HG02678 (cell line): ENCODE measurements around the gene P2RX7.
"Not testable (repeated sequence)": the region's sequence is repeated elsewhere in the genome, so short reads cannot be mapped to it uniquely, and the experiment has no call there.

Experiments
- ATAC-seq: cut with Tn5 transposase; IDR thresholded peaks from one replicate; pipeline ENCODE4 v1.9.1; 2021; ENCODE audit warnings: mild to moderate bottlenecking, moderate library complexity; ENCODE audit not compliant: unreplicated experiment

P2RX7 gene

GRCh38 chr12:121202407-121203355, 70.0 kb downstream of the P2RX7 start:
- no peak for ATAC-seq

GRCh38 chr12:121203482-121203881, 70.8 kb downstream of the P2RX7 start:
- ATAC-seq, result no peak

- ATAC-seq, result no peak
Observed at GRCh38 chr12:121205491-121205890, 72.8 kb downstream of the P2RX7 start.

DNA sequence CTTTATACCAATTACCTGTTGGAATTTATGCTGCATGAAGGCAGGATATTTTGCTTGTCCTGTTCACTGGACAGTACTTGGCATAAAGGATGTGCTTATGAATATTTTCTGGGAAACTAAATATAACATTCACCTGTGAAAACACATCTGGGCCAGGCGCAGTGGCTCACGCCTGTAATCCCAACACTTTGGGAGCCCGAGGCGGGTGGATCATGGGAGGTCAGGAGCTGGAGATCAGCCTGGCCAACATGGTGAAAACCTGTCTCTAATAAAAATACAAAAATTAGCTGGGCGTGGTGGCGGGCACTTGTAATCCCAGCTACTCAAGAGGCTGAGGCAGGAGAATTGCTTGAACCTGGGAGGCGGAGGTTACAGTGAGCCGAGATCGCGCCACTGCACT, 75.9 kb downstream of the P2RX7 start:
- ATAC-seq, result not testable (repeated sequence)

GRCh38 chr12:121209221-121209620, 76.5 kb downstream of the P2RX7 start:
- ATAC-seq, result no peak

- ATAC-seq, result peak; percentile 88
Observed at GRCh38 chr12:121209624-121210572, 77.2 kb downstream of the P2RX7 start, which contains the start of gene P2RX4. TSS of gene P2RX4 (plus strand) at chr12:121210129. CDS start at chr12:121210165, 36 bp downstream.

- no peak for ATAC-seq
Observed at GRCh38 chr12:121212875-121213274, 80.2 kb downstream of the P2RX7 start.

GRCh38 chr12:121214166-121214777, 81.6 kb downstream of the P2RX7 start:
- ATAC-seq, result no peak

DNA sequence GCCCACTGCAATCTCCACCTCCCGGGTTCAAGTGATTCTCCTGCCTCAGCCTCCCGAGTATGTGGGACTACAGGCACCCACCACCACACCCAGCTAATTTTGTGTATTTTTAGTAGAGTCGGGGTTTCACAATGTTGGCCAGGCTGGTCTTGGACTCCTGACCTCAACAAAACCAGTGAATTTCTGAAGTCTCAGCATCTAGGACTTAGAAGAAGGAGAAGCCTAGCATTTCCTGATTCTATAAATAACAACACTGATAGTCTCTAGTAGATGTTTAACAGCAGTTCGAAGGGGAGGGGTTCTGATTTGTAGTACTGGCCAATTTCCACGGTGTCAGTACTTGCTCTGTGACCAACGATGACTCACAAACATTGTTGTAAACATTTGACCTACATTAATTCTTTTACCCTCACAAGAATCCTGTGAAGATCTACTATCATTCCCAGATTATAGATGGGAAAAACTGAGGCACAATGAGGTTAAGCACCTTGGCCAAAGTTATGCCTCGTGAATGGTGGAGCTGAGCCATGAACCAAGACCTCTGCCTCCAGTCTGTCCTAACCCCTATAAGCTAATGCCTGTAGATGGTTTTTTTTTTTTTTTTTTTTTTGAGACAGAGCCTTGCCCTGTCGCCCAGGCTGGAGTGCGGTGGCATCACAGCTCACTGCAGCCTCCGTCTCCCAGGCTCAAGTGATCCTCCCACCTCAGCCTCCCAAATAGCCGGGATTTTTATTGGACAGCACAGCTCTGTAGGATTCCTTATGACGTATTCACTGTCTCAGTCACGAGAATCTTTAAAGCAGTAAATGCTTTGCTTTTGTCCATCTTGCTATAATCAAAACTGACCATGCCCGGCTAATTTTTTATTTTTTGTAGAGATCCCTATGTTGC, 82.4 kb downstream of the P2RX7 start:
- no peak for ATAC-seq

DNA sequence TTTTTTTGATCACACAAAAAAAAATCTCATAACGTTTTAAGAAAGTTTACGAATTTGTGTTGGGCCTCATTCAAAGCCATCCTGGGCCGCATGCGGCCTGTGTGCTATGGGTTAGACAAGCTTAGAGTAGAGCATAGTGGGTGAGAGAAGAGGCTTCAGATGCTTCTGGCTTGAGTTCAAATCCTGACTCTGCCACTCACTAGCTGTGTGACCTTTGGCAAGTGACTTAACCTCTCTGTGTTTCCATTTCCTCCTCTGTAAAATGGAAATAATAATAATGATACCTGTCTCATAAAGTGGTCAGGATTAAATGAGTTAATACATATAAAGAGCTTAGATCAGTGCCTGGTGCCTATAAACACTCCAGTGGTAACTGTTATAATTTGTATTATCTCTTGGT, 83.4 kb downstream of the P2RX7 start:
- no peak for ATAC-seq

GRCh38 chr12:121217063-121217462, 84.4 kb downstream of the P2RX7 start:
- no peak for ATAC-seq

DNA sequence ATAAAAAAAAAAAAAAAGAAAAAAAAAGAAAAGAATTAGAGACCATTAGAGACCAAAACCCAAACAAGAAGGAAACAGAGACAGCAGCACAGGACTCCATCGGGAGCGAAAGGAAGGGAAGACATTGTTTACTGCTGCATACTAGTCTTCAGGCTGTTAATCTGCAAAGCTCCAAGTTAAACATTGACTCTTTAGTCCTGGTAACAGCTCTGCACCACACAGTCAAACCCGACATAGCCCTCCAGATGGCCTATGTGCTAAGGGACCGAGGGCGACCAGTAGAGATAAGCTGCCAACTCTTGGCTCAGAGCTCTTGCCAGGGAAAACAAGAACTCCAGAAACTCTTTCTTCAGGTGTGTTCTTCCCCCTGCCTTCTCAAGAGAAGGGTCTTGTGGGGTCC, 85.1 kb downstream of the P2RX7 start:
- ATAC-seq, result no peak

- no peak for ATAC-seq
Observed at GRCh38 chr12:121218588-121219352, 86.1 kb downstream of the P2RX7 start.

GRCh38 chr12:121219353-121219986, 86.8 kb downstream of the P2RX7 start:
- ATAC-seq, result no peak

- no peak for ATAC-seq
Observed at GRCh38 chr12:121222847-121223246, 90.2 kb downstream of the P2RX7 start.

GRCh38 chr12:121223292-121224285, 90.9 kb downstream of the P2RX7 start:
- ATAC-seq, result no peak

DNA sequence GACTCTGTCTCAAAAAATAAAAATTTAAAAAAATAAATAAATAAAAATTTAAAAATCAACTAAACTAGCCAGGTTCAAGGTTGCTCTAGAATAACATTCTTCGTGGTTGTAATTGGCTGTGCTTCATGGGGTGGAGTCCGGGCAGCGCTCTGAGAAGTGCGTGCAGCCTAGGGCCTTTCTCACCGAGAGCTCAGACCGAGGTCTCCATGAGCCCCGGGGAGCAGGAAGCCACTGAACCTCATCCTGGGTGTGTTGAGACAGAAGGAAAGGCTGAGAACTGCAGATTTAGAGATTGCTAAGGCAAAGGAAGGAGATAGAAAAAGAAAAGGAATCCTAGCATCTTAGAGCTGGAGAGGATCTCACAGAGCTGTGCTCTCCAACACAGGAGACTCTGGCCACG, 91.9 kb downstream of the P2RX7 start:
- ATAC-seq, result no peak

DNA sequence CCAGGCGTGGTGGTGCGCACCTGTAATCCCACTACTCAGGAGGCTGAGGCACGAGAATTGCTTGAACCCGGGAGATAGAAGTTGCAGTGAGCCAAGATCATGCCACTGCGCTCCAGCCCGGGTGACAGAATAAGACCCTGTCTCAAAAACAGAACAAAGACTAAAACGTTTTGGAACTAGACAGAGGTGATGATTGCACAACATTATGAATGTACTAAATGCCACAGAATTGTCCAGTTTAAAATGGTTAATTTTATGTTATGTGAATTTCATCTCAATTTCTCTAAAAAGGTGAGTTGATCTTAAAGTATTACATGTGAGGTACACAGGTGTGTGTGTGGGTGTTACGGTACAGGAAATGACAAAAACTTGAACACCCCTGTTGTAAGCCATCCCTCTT, 93.7 kb downstream of the P2RX7 start:
- ATAC-seq, result no peak
